ENCODE results near the gene CNOT10.
"Not testable (repeated sequence)": the region's sequence is repeated elsewhere in the genome, so short reads cannot be mapped to it uniquely, and the experiment has no call there.

DNA sequence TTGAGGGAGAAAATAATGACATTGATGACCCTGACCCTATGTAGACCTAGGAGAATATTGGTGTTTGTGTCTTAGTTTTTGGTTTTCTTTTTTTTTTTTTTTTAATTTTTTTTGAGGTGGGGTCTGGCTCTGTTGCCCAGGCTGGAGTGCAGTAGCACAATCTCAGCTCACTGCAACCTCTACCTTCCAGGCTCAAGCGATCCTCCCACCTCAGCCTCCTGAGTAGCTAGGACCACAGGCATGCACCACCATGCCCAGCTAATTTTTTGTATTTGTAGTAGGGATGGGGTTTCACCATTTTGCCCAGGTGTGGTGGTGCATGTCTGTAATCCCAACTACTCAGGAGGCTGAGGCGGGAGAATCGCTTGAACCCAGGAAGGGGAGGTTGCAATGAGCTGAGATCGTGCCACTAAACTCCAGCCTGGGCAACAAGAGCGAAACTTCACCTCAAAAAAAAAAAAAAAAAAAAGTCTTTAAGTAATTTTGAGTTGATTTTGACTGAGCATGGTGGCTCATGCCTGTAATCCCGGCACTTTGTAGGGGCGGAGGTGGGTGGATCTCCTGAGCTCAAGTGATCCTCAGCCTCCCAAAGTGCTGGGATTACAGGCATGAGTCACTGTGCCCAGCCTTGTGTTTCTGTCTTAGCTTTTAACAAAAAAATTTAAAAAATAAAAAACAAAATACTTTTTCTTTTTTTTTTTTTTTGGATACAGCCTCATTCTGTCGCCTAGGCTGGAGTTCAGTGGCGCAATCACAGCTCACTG is 32.5 kb upstream of the CNOT10 start:
- TF ChIP-seq, protein P1, sequence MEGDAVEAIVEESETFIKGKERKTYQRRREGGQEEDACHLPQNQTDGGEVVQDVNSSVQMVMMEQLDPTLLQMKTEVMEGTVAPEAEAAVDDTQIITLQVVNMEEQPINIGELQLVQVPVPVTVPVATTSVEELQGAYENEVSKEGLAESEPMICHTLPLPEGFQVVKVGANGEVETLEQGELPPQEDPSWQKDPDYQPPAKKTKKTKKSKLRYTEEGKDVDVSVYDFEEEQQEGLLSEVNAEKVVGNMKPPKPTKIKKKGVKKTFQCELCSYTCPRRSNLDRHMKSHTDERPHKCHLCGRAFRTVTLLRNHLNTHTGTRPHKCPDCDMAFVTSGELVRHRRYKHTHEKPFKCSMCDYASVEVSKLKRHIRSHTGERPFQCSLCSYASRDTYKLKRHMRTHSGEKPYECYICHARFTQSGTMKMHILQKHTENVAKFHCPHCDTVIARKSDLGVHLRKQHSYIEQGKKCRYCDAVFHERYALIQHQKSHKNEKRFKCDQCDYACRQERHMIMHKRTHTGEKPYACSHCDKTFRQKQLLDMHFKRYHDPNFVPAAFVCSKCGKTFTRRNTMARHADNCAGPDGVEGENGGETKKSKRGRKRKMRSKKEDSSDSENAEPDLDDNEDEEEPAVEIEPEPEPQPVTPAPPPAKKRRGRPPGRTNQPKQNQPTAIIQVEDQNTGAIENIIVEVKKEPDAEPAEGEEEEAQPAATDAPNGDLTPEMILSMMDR (IDR thresholded peaks at IDR 0.05): not testable (repeated sequence)
- not testable (repeated sequence) for TF ChIP-seq POLR2AphosphoS5 (IDR thresholded peaks at IDR 0.05; ENCODE audit: insufficient read depth in 1 of 2, low read depth in 1 of 2)

All from vagina (tissue), 2 donors.